ENCODE results near the gene AGBL1. TPM values are rescaled to one million over a fixed set of nuclear protein-coding genes. Genes with fewer than 3 reads are reported as not detected.

The AGBL1 gene
- total and polyA plus RNA-seq, 2 donors (not counting 3 experiments of a cell fraction or from before 2014, with no cell fraction given): not detected

DNA sequence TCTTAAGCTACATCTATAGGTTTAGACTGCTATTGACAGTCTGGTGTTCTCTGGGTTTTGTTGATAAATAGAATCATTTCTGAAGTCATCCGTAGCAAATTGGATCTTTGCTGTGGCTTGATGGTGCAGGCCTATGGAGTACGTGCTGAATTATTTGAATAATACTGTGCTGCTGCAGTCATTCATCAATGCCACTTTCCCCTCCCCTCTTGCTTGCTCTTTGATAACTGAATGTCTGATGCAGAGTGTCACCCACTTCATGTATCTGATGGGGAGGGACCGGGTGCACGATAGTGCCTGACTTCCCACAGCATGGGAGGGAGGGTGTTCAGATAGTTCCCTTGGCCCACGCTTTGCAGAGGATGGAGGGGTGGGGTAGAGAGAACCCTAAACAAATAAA, 179.9 kb downstream of the AGBL1 start:
- intact Hi-C loops (cut with micrococcal nuclease): no loop called here
- no peaks in the 10 kb centered on the region for H3K9me1 ChIP-seq (replicated peaks; ENCODE audit: control insufficient read depth, extremely low read depth, insufficient read depth, low read length)

GRCh38 chr15:86263230-86263629, 183.6 kb downstream of the AGBL1 start:
- H3K36me3 ChIP-seq (ENCODE audit: control insufficient read depth in 2 of 2, extremely low read depth in 1 of 2, insufficient read depth in 2 of 2, low read length in 2 of 2): no peaks in the 10 kb centered on the region
- no peaks in the 10 kb centered on the region for H4K20me1 ChIP-seq (replicated peaks; ENCODE audit: control insufficient read depth, extremely low read depth, insufficient read depth, low read length)
- H3K9ac ChIP-seq (replicated peaks; ENCODE audit: extremely low read depth, insufficient read depth, low read length): no peak overlapping the region
- TF ChIP-seq JUN (IDR thresholded peaks at IDR 0.05; ENCODE audit: borderline replicate concordance, insufficient read depth, insufficient read length, low read depth): no peak
- TF ChIP-seq GATA2 (IDR thresholded peaks at IDR 0.05; ENCODE audit: insufficient read depth, insufficient read length, low read depth, low read length): no peak
- TF ChIP-seq, protein P1, sequence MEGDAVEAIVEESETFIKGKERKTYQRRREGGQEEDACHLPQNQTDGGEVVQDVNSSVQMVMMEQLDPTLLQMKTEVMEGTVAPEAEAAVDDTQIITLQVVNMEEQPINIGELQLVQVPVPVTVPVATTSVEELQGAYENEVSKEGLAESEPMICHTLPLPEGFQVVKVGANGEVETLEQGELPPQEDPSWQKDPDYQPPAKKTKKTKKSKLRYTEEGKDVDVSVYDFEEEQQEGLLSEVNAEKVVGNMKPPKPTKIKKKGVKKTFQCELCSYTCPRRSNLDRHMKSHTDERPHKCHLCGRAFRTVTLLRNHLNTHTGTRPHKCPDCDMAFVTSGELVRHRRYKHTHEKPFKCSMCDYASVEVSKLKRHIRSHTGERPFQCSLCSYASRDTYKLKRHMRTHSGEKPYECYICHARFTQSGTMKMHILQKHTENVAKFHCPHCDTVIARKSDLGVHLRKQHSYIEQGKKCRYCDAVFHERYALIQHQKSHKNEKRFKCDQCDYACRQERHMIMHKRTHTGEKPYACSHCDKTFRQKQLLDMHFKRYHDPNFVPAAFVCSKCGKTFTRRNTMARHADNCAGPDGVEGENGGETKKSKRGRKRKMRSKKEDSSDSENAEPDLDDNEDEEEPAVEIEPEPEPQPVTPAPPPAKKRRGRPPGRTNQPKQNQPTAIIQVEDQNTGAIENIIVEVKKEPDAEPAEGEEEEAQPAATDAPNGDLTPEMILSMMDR (IDR thresholded peaks at IDR 0.05; ENCODE audit: extremely low read depth in 1 of 2, insufficient read depth in 1 of 2, low read depth in 1 of 2, low read length in 2 of 2): no peak
- no peak for TF ChIP-seq EZH2 (IDR thresholded peaks at IDR 0.05; ENCODE audit: borderline replicate concordance, low read depth, low read length, severe bottlenecking)
- TF ChIP-seq POLR2A (IDR thresholded peaks at IDR 0.05; ENCODE audit: low read depth, low read length): no peak
- no peak for TF ChIP-seq POLR2AphosphoS5 (IDR thresholded peaks at IDR 0.05; ENCODE audit: insufficient read depth, low read depth, low read length)
- TF ChIP-seq MYC (IDR thresholded peaks at IDR 0.05; ENCODE audit: low read depth, low read length): no peak
- no peak for TF ChIP-seq FOS (IDR thresholded peaks at IDR 0.05; ENCODE audit: borderline replicate concordance, insufficient read depth, low read length)
- TF ChIP-seq, protein P2, sequence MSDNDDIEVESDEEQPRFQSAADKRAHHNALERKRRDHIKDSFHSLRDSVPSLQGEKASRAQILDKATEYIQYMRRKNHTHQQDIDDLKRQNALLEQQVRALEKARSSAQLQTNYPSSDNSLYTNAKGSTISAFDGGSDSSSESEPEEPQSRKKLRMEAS (IDR thresholded peaks at IDR 0.05; ENCODE audit: insufficient read depth, insufficient read length): no peak
- no peaks in the 10 kb centered on the region for H3K9me1 ChIP-seq (replicated peaks; ENCODE audit: control insufficient read depth, extremely low read depth, insufficient read depth, low read length)
- peaks cover 2% of the 10 kb centered on the region for H3K9me3 ChIP-seq (replicated peaks; ENCODE audit: control insufficient read depth, insufficient read depth, low read length)
- ChIA-PET CTCF (no interaction called here), POLR2A (no interaction called here)
- intact Hi-C loops (cut with micrococcal nuclease) (no loop called here), dilution Hi-C loops (cut with MboI; ENCODE audit: extremely low pct_ligation_motif_present, low sequenced_read_pairs) (no loop called here)
- no peak for DNase-seq (ENCODE audit: low read depth, low spot score)
- no peak for FAIRE-seq
- BruUV-seq (replicated peaks): no TSS peak
- no peak overlapping the region for H3K4me3 ChIP-seq (replicated peaks in 1 of 3; ENCODE audit: insufficient read depth in 1 of 3, low read depth in 1 of 3, low read length in 3 of 3)
- no peak overlapping the region for H3K27ac ChIP-seq (ENCODE audit: insufficient read depth, low read depth, low read length)
- H3K4me2 ChIP-seq (ENCODE audit: insufficient read depth, low read length): no peak overlapping the region
- no peaks in the 10 kb centered on the region for H3K27me3 ChIP-seq (ENCODE audit: control insufficient read depth in 2 of 2, insufficient read depth in 2 of 2, low read length in 2 of 2)
- H3K4me1 ChIP-seq (ENCODE audit: control insufficient read depth, extremely low read depth, insufficient read depth, low read length): no peaks in the 10 kb centered on the region
- no peaks in the 10 kb centered on the region for H3K79me2 ChIP-seq (ENCODE audit: control insufficient read depth, insufficient read depth, low read length)
- H2AFZ ChIP-seq (ENCODE audit: low read depth, low read length): no peak overlapping the region

More for the DNA sequence above, 179.9 kb downstream of the AGBL1 start:
- POLR2A ChIA-PET: no interaction called here
- H3K36me3 ChIP-seq (ENCODE audit: control insufficient read depth in 2 of 2, extremely low read depth in 1 of 2, insufficient read depth in 2 of 2, low read length in 2 of 2): no peaks in the 10 kb centered on the region
- no peaks in the 10 kb centered on the region for H3K27me3 ChIP-seq (ENCODE audit: control insufficient read depth in 2 of 2, insufficient read depth in 2 of 2, low read length in 2 of 2)
- DNase-seq (ENCODE audit: low read depth, low spot score): no peak
- no peak overlapping the region for H3K27ac ChIP-seq (ENCODE audit: insufficient read depth, low read depth, low read length)
- no peak overlapping the region for H2AFZ ChIP-seq (ENCODE audit: low read depth, low read length)
- H3K9ac ChIP-seq (replicated peaks; ENCODE audit: extremely low read depth, insufficient read depth, low read length): no peak overlapping the region
- dilution Hi-C loops (cut with MboI; ENCODE audit: extremely low pct_ligation_motif_present, low sequenced_read_pairs): no loop called here
- H3K79me2 ChIP-seq (ENCODE audit: control insufficient read depth, insufficient read depth, low read length): no peaks in the 10 kb centered on the region
- TF ChIP-seq EZH2 (IDR thresholded peaks at IDR 0.05; ENCODE audit: borderline replicate concordance, low read depth, low read length, severe bottlenecking) (no peak), GATA2 (IDR thresholded peaks at IDR 0.05; ENCODE audit: insufficient read depth, insufficient read length, low read depth, low read length) (no peak), FOS (IDR thresholded peaks at IDR 0.05; ENCODE audit: borderline replicate concordance, insufficient read depth, low read length) (no peak)
- TF ChIP-seq, protein P1 (IDR thresholded peaks at IDR 0.05; ENCODE audit: extremely low read depth in 1 of 2, insufficient read depth in 1 of 2, low read depth in 1 of 2, low read length in 2 of 2): no peak
- peaks cover 2% of the 10 kb centered on the region for H3K9me3 ChIP-seq (replicated peaks; ENCODE audit: control insufficient read depth, insufficient read depth, low read length)
- CTCF ChIA-PET: no interaction called here
- no TSS peak for BruUV-seq (replicated peaks)
- no peak overlapping the region for H3K4me3 ChIP-seq (replicated peaks in 1 of 3; ENCODE audit: insufficient read depth in 1 of 3, low read depth in 1 of 3, low read length in 3 of 3)
- H4K20me1 ChIP-seq (replicated peaks; ENCODE audit: control insufficient read depth, extremely low read depth, insufficient read depth, low read length): no peaks in the 10 kb centered on the region
- H3K4me2 ChIP-seq (ENCODE audit: insufficient read depth, low read length): no peak overlapping the region
- no peaks in the 10 kb centered on the region for H3K4me1 ChIP-seq (ENCODE audit: control insufficient read depth, extremely low read depth, insufficient read depth, low read length)
- no peak for FAIRE-seq

Data from endothelial cell of umbilical vein (primary cell).